ENCODE data around the gene KIAA0319L.

GRCh38 chr1:35394386-35394785, 162.8 kb downstream of the KIAA0319L start:
- TF ChIP-seq POLR2A (IDR thresholded peaks at IDR 0.05) (no peak), CTCF (IDR thresholded peaks at IDR 0.05) (no peak)
